ENCODE measurements around the gene YAF2. TPM values are rescaled to one million over a fixed set of nuclear protein-coding genes. Genes with fewer than 3 reads are reported as not detected.

YAF2 gene
- total and polyA plus RNA-seq, 12 donors = 26.9 to 129 (median 79.3) TPM

DNA sequence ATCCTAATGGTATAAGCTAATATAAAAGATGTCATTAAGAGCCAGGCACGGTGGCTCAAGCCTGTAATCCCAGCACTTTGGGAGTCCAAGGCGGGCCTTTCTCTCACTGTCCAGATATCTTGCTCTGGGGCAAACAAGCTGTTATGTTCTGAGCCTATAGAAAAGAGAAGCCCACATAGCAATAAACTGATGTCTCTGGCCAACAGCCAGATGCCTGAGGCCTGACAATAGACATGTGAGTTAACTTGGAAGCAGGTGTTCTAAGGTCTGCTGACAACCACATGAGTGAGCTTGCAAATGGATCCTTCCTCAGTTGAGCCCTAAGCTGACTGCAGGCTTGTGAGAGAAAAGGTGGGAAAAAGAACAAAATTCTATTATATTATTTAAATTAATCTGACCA lies 25.0 kb downstream of the YAF2 start:
- TF ChIP-seq CTCF (IDR thresholded peaks at IDR 0.05) = no peak
- Histone ChIP-seq H3K4me3 (no peak overlapping the region), H3K27ac (peak overlapping the region in 1 of 10 donors; percentile 38), H3K9me3 (no peaks in the 10 kb centered on the region), H3K36me3 (peaks cover 0 to 27% (median 14%) of the 10 kb centered on the region in 9 donors), H3K4me1 (peaks cover 0 to 39% (median 17%) of the 10 kb centered on the region in 9 donors), H3K27me3 (no peaks in the 10 kb centered on the region)
- intact Hi-C loops (cut with DNase I) = no loop called here
- ATAC-seq = peak in 5 of 8 donors; percentile 52 to 76 (median 70)
- 65 to 69% methylated on average over 2 of the region's 2 CpGs for WGBS, 2 donors
- DNase-seq = peak in 1 of 2 donors; percentile 18

DNA sequence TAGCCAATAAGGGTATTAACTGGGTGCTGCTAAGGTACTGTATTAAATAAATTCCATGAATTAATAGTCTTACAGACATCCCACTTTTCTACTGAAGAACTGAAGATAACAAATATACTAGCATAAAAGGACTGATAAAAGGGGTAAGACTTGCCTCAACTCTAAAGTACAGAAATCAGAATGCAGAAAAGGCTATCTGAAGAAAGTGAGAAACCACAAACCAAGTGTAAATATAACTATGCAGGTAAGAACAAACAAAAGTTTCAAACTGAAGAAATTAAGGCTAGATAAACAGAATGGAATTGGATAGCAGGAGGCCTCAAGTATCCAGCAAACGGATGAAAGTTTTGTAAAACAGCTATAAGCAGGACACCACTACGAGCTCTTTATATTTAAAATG lies 29.5 kb downstream of the YAF2 start:
- H3K36me3 ChIP-seq = peaks cover 0 to 60% (median 19%) of the 10 kb centered on the region in 9 donors
- no peak overlapping the region for H3K4me3 ChIP-seq
- intact Hi-C loops (cut with DNase I) = no loop called here
- no peaks in the 10 kb centered on the region for H3K27me3 ChIP-seq
- TF ChIP-seq CTCF (IDR thresholded peaks at IDR 0.05) = no peak
- H3K4me1 ChIP-seq = peaks cover 0 to 13% (median 6%) of the 10 kb centered on the region in 9 donors
- 94 to 95% methylated on average over 2 of the region's 2 CpGs for WGBS, 2 donors
- no peak for ATAC-seq
- DNase-seq = no peak
- no peak overlapping the region for H3K27ac ChIP-seq
- H3K9me3 ChIP-seq = no peaks in the 10 kb centered on the region

GRCh38 chr12:42204819-42205218 lies 33.2 kb downstream of the YAF2 start:
- no peaks in the 10 kb centered on the region for H3K27me3 ChIP-seq
- TF ChIP-seq CTCF (IDR thresholded peaks at IDR 0.05) = no peak
- ATAC-seq (no peak), DNase-seq (no peak)
- 96 to 99% methylated on average over 1 of the region's 1 CpG for WGBS, 2 donors
- H3K4me3 ChIP-seq = no peak overlapping the region
- no peak overlapping the region for H3K27ac ChIP-seq
- peaks cover 0 to 21% (median 9%) of the 10 kb centered on the region in 9 donors for H3K4me1 ChIP-seq
- intact Hi-C loops (cut with DNase I) = no loop called here
- peaks cover 0 to 68% (median 11%) of the 10 kb centered on the region in 9 donors for H3K36me3 ChIP-seq
- no peaks in the 10 kb centered on the region for H3K9me3 ChIP-seq

- Histone ChIP-seq H3K9me3 (no peaks in the 10 kb centered on the region), H3K27ac (no peak overlapping the region), H3K27me3 (no peaks in the 10 kb centered on the region), H3K4me3 (no peak overlapping the region), H3K4me1 (peaks cover 0 to 25% (median 10%) of the 10 kb centered on the region in 9 donors), H3K36me3 (peaks cover 0 to 65% (median 6%) of the 10 kb centered on the region in 9 donors)
- ATAC-seq = no peak
- TF ChIP-seq CTCF (IDR thresholded peaks at IDR 0.05) = no peak
- 95 to 100% methylated on average over 1 of the region's 1 CpG for WGBS, 2 donors
- intact Hi-C loops (cut with DNase I) = no loop called here
- no peak for DNase-seq
Measured at GRCh38 chr12:42204362-42204761, 33.7 kb downstream of the YAF2 start.
